Smooth muscle cell (in vitro differentiated cells): ENCODE data around the gene FGF5. TPM values are rescaled to one million over a fixed set of nuclear protein-coding genes. Genes with fewer than 3 reads are reported as not detected.

ENCODE experiments used
- DNase-seq: peaks from one replicate; lab custom pipeline; 2025; ENCODE audit not compliant: unreplicated experiment; lab: John Stamatoyannopoulos, UW
- H2AFZ ChIP-seq: fragments of 200-600 bp; sonication (generic); 2 replicates; pipeline ENCODE4 v1.6.0; 2016; ENCODE audit warnings: antibody characterized with exemption, low read depth, mild to moderate bottlenecking
- H3F3A ChIP-seq: fragments of 200-600 bp; sonication (generic); 2 replicates; pipeline ENCODE4 v1.6.0; 2017; ENCODE audit warnings: antibody characterized with exemption, low read depth
- H3K27ac ChIP-seq: fragments of 200-600 bp; sonication (generic); 2 replicates; pipeline ENCODE4 v1.5.1; 2016; ENCODE audit warnings: low read depth, mild to moderate bottlenecking
- H3K27me3 ChIP-seq: fragments of 200-600 bp; sonication (generic); 2 replicates; pipeline ENCODE4 v1.6.1; 2016; ENCODE audit warnings: low read depth, mild to moderate bottlenecking
- H3K36me3 ChIP-seq: fragments of 200-600 bp; sonication (generic); 2 replicates; pipeline ENCODE4 v1.5.1; 2016; ENCODE audit warnings: low read depth
- H3K4me1 ChIP-seq: fragments of 200-600 bp; sonication (generic); 2 replicates; pipeline ENCODE4 v1.5.1; 2016; ENCODE audit warnings: low read depth
- H3K4me2 ChIP-seq: fragments of 200-600 bp; sonication (generic); 2 replicates; pipeline ENCODE4 v1.6.0; 2016; ENCODE audit warnings: mild to moderate bottlenecking
- H3K4me3 ChIP-seq: fragments of 200-600 bp; sonication (generic); 2 replicates; pipeline ENCODE4 v1.5.1; 2016; ENCODE audit warnings: mild to moderate bottlenecking
- H3K79me2 ChIP-seq: fragments of 200-600 bp; sonication (generic); 2 replicates; pipeline ENCODE4 v1.6.0; 2016; ENCODE audit warnings: low read depth, mild to moderate bottlenecking
- H3K9ac ChIP-seq: fragments of 200-600 bp; sonication (generic); 2 replicates; pipeline ENCODE4 v1.6.0; 2016; ENCODE audit warnings: low read depth
- H3K9me3 ChIP-seq: fragments of 200-600 bp; sonication (generic); replicated peaks from 2 replicates; pipeline ENCODE4 v1.5.1; 2016; ENCODE audit warnings: low read depth
- H4K20me1 ChIP-seq: fragments of 200-600 bp; sonication (generic); 2 replicates; pipeline ENCODE4 v1.6.0; 2016; ENCODE audit warnings: low read depth
- WGBS: methylation state at CpG from one replicate; pipeline ENCODE4 v1.1.7; 2016; ENCODE audit warnings: low lambda C conversion rate; 5-methylcytosine and 5-hydroxymethylcytosine counted together
- polyA plus RNA-seq: library from polyadenylated mRNA; unstranded; fragments of >200 nt; fragmentation: Nextera tagmentation; extraction: Ambion mirVana; gene quantifications from 2 replicates; pipeline ENCODE4 v1.2.1, GENCODE V29; 2016
- total RNA-seq: library from RNA; depleted of rRNA; stranded (reverse); fragments of >200 nt; gene quantifications from 2 replicates; pipeline ENCODE4 v1.2.3, GENCODE V29; 2014
- TF ChIP-seq, protein P1 (sequence below): fragments of 200-600 bp; sonication (generic); IDR thresholded peaks from 2 replicates; pipeline ENCODE4 v1.5.1; 2017; ENCODE audit warnings: borderline replicate concordance, mild to moderate bottlenecking, antibody characterized with exemption; ENCODE audit not compliant: insufficient read depth, poor library complexity, severe bottlenecking

FGF5 gene
- total and polyA plus RNA-seq, 2 experiments from 2014 or later: not detected

- Histone ChIP-seq H3K4me2 (no peak overlapping the region), H3K79me2 (no peaks in the 10 kb centered on the region)
- WGBS: 98% methylated on average over 2 of the region's 2 CpGs
Measured at GRCh38 chr4:80294206-80294605, 27.7 kb downstream of the FGF5 start.

DNA sequence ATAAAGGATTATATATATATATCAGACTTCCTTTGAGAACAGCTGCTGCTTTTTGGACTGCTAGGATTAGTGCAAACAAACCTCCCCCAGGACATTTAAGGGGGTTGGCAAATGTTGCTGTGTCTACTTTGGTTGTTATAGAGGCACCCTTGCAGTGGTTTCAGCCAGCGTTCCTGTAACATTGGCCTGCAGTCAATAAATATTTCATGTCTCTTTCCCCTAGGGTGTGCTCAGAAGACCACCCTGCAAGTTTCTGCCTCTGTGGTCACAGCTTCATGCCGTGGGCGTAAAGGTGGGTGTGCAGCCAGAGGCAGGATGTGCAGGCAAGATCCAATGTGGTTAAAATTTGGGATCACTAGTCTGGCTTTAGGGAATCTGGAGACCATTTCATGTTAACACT, 28.9 kb downstream of the FGF5 start:
- Histone ChIP-seq H3F3A (no peaks in the 10 kb centered on the region), H4K20me1 (no peaks in the 10 kb centered on the region), H3K79me2 (no peaks in the 10 kb centered on the region), H3K9ac (no peak overlapping the region), H3K4me2 (no peak overlapping the region), H3K9me3 (no peaks in the 10 kb centered on the region), H3K4me3 (no peak overlapping the region), H3K27ac (no peak overlapping the region), H3K27me3 (peaks cover 23% of the 10 kb centered on the region), H3K36me3 (no peaks in the 10 kb centered on the region), H3K4me1 (no peaks in the 10 kb centered on the region), H2AFZ (no peak overlapping the region)
- WGBS: 91% methylated on average over 3 of the region's 3 CpGs
- TF ChIP-seq, protein P1, sequence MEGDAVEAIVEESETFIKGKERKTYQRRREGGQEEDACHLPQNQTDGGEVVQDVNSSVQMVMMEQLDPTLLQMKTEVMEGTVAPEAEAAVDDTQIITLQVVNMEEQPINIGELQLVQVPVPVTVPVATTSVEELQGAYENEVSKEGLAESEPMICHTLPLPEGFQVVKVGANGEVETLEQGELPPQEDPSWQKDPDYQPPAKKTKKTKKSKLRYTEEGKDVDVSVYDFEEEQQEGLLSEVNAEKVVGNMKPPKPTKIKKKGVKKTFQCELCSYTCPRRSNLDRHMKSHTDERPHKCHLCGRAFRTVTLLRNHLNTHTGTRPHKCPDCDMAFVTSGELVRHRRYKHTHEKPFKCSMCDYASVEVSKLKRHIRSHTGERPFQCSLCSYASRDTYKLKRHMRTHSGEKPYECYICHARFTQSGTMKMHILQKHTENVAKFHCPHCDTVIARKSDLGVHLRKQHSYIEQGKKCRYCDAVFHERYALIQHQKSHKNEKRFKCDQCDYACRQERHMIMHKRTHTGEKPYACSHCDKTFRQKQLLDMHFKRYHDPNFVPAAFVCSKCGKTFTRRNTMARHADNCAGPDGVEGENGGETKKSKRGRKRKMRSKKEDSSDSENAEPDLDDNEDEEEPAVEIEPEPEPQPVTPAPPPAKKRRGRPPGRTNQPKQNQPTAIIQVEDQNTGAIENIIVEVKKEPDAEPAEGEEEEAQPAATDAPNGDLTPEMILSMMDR: no peak
- no peak for DNase-seq

More at GRCh38 chr4:80294206-80294605, 27.7 kb downstream of the FGF5 start:
- Histone ChIP-seq H3K27ac (no peak overlapping the region), H3K4me1 (no peaks in the 10 kb centered on the region), H3K9ac (no peak overlapping the region), H3K4me3 (no peak overlapping the region), H3K36me3 (no peaks in the 10 kb centered on the region), H2AFZ (no peak overlapping the region), H4K20me1 (no peaks in the 10 kb centered on the region), H3F3A (no peaks in the 10 kb centered on the region), H3K27me3 (peaks cover 23% of the 10 kb centered on the region), H3K9me3 (no peaks in the 10 kb centered on the region)
- TF ChIP-seq, protein P1: no peak
- DNase-seq: no peak

DNA sequence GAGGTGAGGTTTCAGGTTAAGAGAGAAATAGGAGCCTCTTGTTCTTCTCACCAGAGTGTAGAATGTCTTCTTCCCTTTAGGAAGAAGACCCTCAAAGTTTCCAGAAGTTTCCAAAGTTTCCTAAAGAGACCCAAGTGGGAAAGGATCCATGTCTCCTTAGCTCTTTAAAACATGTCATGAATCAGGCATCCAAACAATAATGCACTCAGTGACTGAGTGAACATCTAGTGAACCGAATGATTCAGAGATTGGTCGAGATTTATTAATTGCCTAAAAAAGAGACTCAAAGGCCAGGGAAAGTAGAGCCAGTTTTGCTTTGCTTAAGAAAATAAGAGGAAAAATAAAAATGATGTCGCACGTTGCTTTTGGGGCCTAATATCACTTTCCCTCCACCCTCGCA, 29.4 kb downstream of the FGF5 start:
- no peak for DNase-seq
- H3F3A ChIP-seq: no peaks in the 10 kb centered on the region
- 97% methylated on average over 5 of the region's 5 CpGs for WGBS

GRCh38 chr4:80301884-80302283, 35.4 kb downstream of the FGF5 start:
- WGBS: 64% methylated on average over 4 of the region's 4 CpGs
- no peaks in the 10 kb centered on the region for H3K79me2 ChIP-seq

More for the DNA sequence above, 29.4 kb downstream of the FGF5 start:
- TF ChIP-seq, protein P1: no peak
- Histone ChIP-seq H3K27me3 (peaks cover 27% of the 10 kb centered on the region), H4K20me1 (no peaks in the 10 kb centered on the region), H3K9ac (no peak overlapping the region), H3K36me3 (no peaks in the 10 kb centered on the region), H3K4me2 (no peak overlapping the region), H3K27ac (no peak overlapping the region), H3K79me2 (no peaks in the 10 kb centered on the region), H3K4me3 (no peak overlapping the region), H2AFZ (no peak overlapping the region), H3K9me3 (no peaks in the 10 kb centered on the region), H3K4me1 (no peaks in the 10 kb centered on the region)

More at GRCh38 chr4:80301884-80302283, 35.4 kb downstream of the FGF5 start:
- H3K4me3 ChIP-seq: no peak overlapping the region
- peaks cover 15% of the 10 kb centered on the region for H3K27me3 ChIP-seq
- no peaks in the 10 kb centered on the region for H3F3A ChIP-seq
- no peaks in the 10 kb centered on the region for H3K4me1 ChIP-seq
- no peak overlapping the region for H3K9ac ChIP-seq
- TF ChIP-seq, protein P1: no peak
- no peaks in the 10 kb centered on the region for H4K20me1 ChIP-seq
- DNase-seq: no peak
- no peak overlapping the region for H3K27ac ChIP-seq
- no peaks in the 10 kb centered on the region for H3K36me3 ChIP-seq
- no peak overlapping the region for H3K4me2 ChIP-seq
- no peak overlapping the region for H2AFZ ChIP-seq
- no peaks in the 10 kb centered on the region for H3K9me3 ChIP-seq
